DND-41 (cell line): ENCODE results near the gene EEFSEC.

Experiments
- ATAC-seq: fragments of 200-7000 bp; cut with Tn5 transposase; 3 replicates; pipeline ENCODE4 v1.9.1; 2021; ENCODE audit warnings: low read depth; ENCODE audit not compliant: insufficient read depth
- DNase-seq: peaks from one replicate; pipeline ENCODE4 v3.0.0-alpha.2; 2020
- H2AFZ ChIP-seq: 2 replicates; pipeline ENCODE4 v1.6.0; 2012; ENCODE audit warnings: low read depth, low read length
- H3K27ac ChIP-seq: 2 replicates; pipeline ENCODE4 v1.5.1; 2012; ENCODE audit warnings: low read length, inconsistent platforms
- H3K27me3 ChIP-seq: fragments of 200-600 bp; sonication (generic); 2 replicates; pipeline ENCODE4 v1.6.0; 2012; ENCODE audit warnings: low read length, mild to moderate bottlenecking, inconsistent platforms; ENCODE audit not compliant: insufficient read depth, poor library complexity
- H3K36me3 ChIP-seq: 2 replicates; pipeline ENCODE4 v1.5.1; 2012; ENCODE audit warnings: low read length, inconsistent platforms; ENCODE audit not compliant: insufficient read depth
- H3K4me1 ChIP-seq: 2 replicates; pipeline ENCODE4 v1.5.1; 2012; ENCODE audit warnings: mild to moderate bottlenecking, low read length; ENCODE audit not compliant: insufficient read depth
- H3K4me2 ChIP-seq: 2 replicates; pipeline ENCODE4 v1.6.0; 2012; ENCODE audit warnings: mild to moderate bottlenecking, moderate library complexity, low read length, inconsistent platforms; ENCODE audit not compliant: insufficient read depth
- H3K4me3 ChIP-seq, 2 experiments: fragments of 200-600 bp in 1 of 2; shearing (Covaris generic) in 1 of 2; 2 replicates each; pipeline ENCODE4 v1.5.1; 2012 to 2016; ENCODE audit warnings: inconsistent platforms in 2 of 2, low read length in 2 of 2, mild to moderate bottlenecking in 2 of 2, low read depth in 1 of 2, moderate library complexity in 1 of 2
- H3K79me2 ChIP-seq: 2 replicates; pipeline ENCODE4 v1.6.0; 2012; ENCODE audit warnings: low read length, inconsistent platforms; ENCODE audit not compliant: insufficient read depth
- H3K9ac ChIP-seq: 2 replicates; pipeline ENCODE4 v1.6.0; 2012; ENCODE audit warnings: low read depth, mild to moderate bottlenecking, inconsistent platforms, low read length, moderate library complexity
- H3K9me3 ChIP-seq: 2 replicates; pipeline ENCODE4 v1.5.1; 2012; ENCODE audit warnings: low read length, moderate library complexity, mild to moderate bottlenecking, inconsistent platforms; ENCODE audit not compliant: insufficient read depth, severe bottlenecking
- H4K20me1 ChIP-seq: 2 replicates; pipeline ENCODE4 v1.6.0; 2012; ENCODE audit warnings: low read length; ENCODE audit not compliant: insufficient read depth
- CTCF ChIP-seq: IDR thresholded peaks from 2 replicates; pipeline ENCODE4 v1.5.1; 2012; ENCODE audit warnings: borderline replicate concordance, low read length, moderate library complexity, mild to moderate bottlenecking; ENCODE audit not compliant: poor library complexity, severe bottlenecking; ENCODE audit errors: extremely low read depth
- EZH2 ChIP-seq: IDR thresholded peaks from 3 replicates; pipeline ENCODE4 v1.6.1; 2012; ENCODE audit warnings: borderline replicate concordance, low read depth, mild to moderate bottlenecking, moderate library complexity, low read length, inconsistent platforms; ENCODE audit not compliant: severe bottlenecking

EEFSEC gene

GRCh38 chr3:128422762-128423524, 269.7 kb downstream of the EEFSEC start:
- H3K27ac ChIP-seq: no peak overlapping the region
- no peak for DNase-seq
- no peaks in the 10 kb centered on the region for H3K36me3 ChIP-seq
- no peaks in the 10 kb centered on the region; the same call in 1 of the 2 replicates for H4K20me1 ChIP-seq
- H3K4me2 ChIP-seq: no peak overlapping the region
- H3K9ac ChIP-seq: no peak overlapping the region
- ATAC-seq: no peak
- no peak for TF ChIP-seq CTCF
- TF ChIP-seq EZH2: no peak
- no peaks in the 10 kb centered on the region for H3K27me3 ChIP-seq
- H2AFZ ChIP-seq: no peak overlapping the region
- H3K79me2 ChIP-seq: no peaks in the 10 kb centered on the region
- H3K9me3 ChIP-seq: no peaks in the 10 kb centered on the region
- H3K4me3 ChIP-seq: no peak overlapping the region
- H3K4me1 ChIP-seq: no peaks in the 10 kb centered on the region

- H3K9me3 ChIP-seq: no peaks in the 10 kb centered on the region
- TF ChIP-seq CTCF (no peak), EZH2 (no peak)
- H3K79me2 ChIP-seq: no peaks in the 10 kb centered on the region
- no peak overlapping the region for H2AFZ ChIP-seq
- H3K27me3 ChIP-seq: no peaks in the 10 kb centered on the region
- H3K4me2 ChIP-seq: no peak overlapping the region
- no peak for DNase-seq
- H3K27ac ChIP-seq: no peak overlapping the region
- H3K36me3 ChIP-seq: no peaks in the 10 kb centered on the region
- no peaks in the 10 kb centered on the region; the same call in 1 of the 2 replicates for H4K20me1 ChIP-seq
- no peak overlapping the region for H3K9ac ChIP-seq
- no peaks in the 10 kb centered on the region for H3K4me1 ChIP-seq
- no peak overlapping the region for H3K4me3 ChIP-seq
- no peak for ATAC-seq
Measured at GRCh38 chr3:128423525-128424147, 270.4 kb downstream of the EEFSEC start.

- Histone ChIP-seq H4K20me1 (no peaks in the 10 kb centered on the region; the same call in 1 of the 2 replicates), H3K79me2 (no peaks in the 10 kb centered on the region), H2AFZ (no peak overlapping the region), H3K9me3 (no peaks in the 10 kb centered on the region), H3K36me3 (no peaks in the 10 kb centered on the region), H3K27ac (no peak overlapping the region), H3K4me1 (no peaks in the 10 kb centered on the region), H3K9ac (no peak overlapping the region), H3K4me2 (no peak overlapping the region), H3K27me3 (no peaks in the 10 kb centered on the region), H3K4me3 (no peak overlapping the region)
- ATAC-seq (no peak), DNase-seq (no peak)
- TF ChIP-seq CTCF: no peak
- TF ChIP-seq EZH2: no peak
Measured at GRCh38 chr3:128424508-128425069, 271.3 kb downstream of the EEFSEC start.
